GM12872 (cell line): ENCODE results near the gene DLG2.

Experiments used
- TF ChIP-seq, protein P1 (sequence below): IDR thresholded peaks from 3 replicates; pipeline ENCODE4 v1.5.1; 2011; ENCODE audit warnings: low read depth, mild to moderate bottlenecking, low read length, moderate library complexity; ENCODE audit not compliant: insufficient read depth

Gene DLG2

DNA sequence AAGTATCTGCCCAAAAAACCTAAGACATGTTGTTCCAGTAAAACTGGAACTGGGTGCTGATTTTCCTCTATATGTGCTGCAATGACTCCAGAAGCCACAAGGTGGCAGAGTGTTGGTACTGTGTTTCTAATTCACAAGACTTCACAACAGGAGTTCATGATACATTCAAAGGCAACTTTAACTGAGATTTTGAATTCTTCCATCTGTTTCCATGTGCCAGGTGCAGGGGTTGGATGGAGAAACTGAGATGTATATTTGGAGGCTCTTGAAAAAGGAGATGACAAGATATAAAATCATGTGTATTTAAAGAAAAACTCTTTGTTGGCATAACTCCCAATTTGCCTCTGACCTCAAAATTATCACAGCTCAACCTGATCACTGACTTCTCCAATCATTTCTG lies 1242.4 kb downstream of the DLG2 start:
- TF ChIP-seq, protein P1, sequence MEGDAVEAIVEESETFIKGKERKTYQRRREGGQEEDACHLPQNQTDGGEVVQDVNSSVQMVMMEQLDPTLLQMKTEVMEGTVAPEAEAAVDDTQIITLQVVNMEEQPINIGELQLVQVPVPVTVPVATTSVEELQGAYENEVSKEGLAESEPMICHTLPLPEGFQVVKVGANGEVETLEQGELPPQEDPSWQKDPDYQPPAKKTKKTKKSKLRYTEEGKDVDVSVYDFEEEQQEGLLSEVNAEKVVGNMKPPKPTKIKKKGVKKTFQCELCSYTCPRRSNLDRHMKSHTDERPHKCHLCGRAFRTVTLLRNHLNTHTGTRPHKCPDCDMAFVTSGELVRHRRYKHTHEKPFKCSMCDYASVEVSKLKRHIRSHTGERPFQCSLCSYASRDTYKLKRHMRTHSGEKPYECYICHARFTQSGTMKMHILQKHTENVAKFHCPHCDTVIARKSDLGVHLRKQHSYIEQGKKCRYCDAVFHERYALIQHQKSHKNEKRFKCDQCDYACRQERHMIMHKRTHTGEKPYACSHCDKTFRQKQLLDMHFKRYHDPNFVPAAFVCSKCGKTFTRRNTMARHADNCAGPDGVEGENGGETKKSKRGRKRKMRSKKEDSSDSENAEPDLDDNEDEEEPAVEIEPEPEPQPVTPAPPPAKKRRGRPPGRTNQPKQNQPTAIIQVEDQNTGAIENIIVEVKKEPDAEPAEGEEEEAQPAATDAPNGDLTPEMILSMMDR, result peak; percentile 79

DNA sequence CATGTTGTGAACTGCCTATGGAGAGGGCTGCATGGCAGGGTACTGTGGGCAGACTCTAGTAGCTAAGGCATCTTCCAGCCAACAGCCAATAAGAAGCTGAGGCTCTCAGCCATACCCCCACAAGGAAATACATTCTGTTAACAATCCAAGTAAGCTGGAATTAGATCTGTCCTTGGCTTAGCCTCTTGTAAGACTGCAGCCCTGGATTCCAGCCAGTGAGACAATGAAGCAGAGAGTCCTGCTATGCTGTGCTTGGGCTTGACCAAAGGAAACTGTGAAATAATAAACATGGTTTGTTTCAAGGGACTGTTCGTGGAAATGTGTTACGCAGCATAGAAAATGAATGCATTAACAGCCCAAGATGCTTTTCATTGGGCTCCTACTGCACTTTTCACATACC lies 1243.6 kb downstream of the DLG2 start:
- TF ChIP-seq, protein P1, result no peak

DNA sequence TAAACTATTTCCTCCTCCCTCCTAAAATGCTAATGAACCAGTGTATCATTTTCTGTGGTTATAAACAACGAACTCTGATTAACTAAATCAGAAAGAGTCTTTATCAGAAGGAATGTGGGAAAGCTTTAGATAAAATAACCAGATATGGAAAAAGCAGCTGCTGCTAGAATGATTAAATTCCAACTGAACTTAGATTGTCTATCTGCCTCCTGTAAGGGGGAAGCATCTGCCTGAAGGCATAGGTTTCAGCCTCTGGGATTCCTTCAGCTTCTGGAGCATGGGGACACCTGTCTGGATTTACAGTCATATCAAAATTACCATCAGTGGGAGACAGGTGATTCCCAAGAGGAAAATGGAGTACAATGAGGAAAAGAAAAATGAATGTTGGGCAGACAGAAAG lies 1245.5 kb downstream of the DLG2 start:
- TF ChIP-seq, protein P1, result no peak

DNA sequence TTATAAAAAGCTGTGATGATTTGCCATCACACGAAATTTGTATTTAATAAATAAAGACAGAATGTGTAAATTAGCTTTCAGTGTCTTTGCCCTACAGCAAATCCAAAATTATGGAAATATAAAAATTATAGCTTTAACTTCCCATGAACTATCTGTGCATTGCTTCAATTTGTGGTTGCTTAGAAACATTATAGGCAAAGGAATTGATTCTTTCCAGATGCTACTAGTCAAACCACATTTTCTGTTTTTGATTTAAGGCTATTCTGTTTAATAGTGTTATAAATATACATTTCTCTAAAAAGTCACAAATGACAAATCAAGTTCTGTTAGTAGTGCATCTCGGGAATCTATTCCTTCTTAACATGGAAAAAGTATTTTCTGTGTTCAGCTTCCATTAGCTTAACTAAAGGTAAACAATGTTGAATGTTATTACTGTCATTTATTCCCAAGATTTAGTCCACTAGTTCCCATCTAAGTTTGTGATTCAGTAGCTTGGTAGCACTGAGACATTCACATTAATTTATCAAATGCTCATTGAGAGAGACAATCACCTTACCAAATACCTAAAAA lies 1254.7 kb downstream of the DLG2 start:
- TF ChIP-seq, protein P1, result no peak

DNA sequence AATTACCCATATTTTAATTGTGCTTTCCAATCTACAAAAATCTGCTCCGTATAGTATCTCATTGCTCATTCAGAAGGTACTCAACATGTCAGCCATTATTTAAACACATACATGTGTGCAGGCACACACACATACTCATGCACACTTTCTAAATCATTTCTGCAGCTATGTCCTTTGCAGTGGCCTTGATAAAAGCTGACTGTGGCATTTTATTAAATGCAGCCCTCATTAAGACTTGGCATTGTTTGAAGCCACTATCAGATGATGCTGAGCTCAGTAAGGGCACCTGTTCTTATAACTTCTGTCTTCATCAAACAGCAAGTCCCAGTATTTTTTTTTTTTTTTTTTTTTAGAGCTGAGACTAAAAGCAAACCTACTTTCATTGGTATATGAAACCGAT lies 1269.1 kb downstream of the DLG2 start:
- TF ChIP-seq, protein P1, result no peak

DNA sequence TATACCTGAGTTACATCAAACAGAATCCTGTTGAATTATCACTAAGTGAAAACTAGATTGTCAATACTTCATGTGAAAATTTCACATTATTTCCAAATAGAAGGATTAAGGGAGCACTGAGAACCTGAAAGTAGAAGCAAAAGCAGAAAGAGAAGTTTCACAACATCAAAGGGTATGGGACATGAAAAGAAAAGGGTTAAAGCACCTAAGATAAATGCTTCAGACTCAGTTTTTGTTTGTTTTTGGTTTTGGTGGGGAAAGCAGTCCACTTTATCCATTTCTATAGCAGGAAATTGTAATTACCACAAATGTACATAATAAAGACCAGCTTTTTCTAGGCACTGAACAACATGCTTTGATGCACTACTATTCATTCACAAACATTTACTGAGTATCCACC lies 1271.2 kb downstream of the DLG2 start:
- TF ChIP-seq, protein P1, result no peak

DNA sequence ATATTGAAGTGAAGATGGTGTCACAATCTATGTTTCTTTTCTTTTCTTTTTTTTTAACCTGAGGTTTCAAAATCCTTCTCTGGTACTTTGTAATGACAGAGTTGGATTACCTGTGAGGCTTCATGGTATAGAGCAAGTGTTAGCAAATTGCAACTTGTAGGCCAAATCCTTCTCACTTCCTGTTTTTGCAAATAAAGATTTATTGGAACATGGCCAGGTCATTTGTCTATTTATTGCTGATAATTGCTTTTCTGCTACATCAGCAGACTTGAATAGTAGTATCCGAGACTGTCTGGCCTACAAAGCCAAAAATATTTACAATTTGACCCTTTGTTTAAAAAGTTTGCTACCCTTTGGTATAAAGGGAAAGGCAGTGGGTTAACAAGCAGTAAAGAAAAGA lies 1281.5 kb downstream of the DLG2 start:
- TF ChIP-seq, protein P1, result no peak
